ENCODE data around the gene CLBA1.
"Not testable (repeated sequence)": the region's sequence is repeated elsewhere in the genome, so short reads cannot be mapped to it uniquely, and the experiment has no call there.

Gene CLBA1

GRCh38 chr14:105026033-105026785 lies 40.6 kb downstream of the CLBA1 start:
- DNase-seq: no peak

- DNase-seq: no peak
Measured at GRCh38 chr14:105026802-105027563, 41.4 kb downstream of the CLBA1 start.

- not testable (repeated sequence) for DNase-seq
Measured at GRCh38 chr14:105027718-105028117, 42.1 kb downstream of the CLBA1 start.

GRCh38 chr14:105028251-105028927 lies 42.8 kb downstream of the CLBA1 start:
- no peak for DNase-seq

- DNase-seq: no peak
Measured at GRCh38 chr14:105029402-105029801, 43.8 kb downstream of the CLBA1 start.

- no peak for DNase-seq
Measured at GRCh38 chr14:105030194-105030593, 44.6 kb downstream of the CLBA1 start.

- DNase-seq: no peak
Measured at GRCh38 chr14:105030836-105031396, 45.3 kb downstream of the CLBA1 start.

GRCh38 chr14:105032451-105032901 lies 46.9 kb downstream of the CLBA1 start:
- not testable (repeated sequence) for DNase-seq

GRCh38 chr14:105033412-105033900 lies 47.9 kb downstream of the CLBA1 start:
- DNase-seq: not testable (repeated sequence)

GRCh38 chr14:105034315-105035039 lies 48.9 kb downstream of the CLBA1 start:
- DNase-seq: no peak

- DNase-seq: not testable (repeated sequence)
Measured at GRCh38 chr14:105035616-105036015, 50.0 kb downstream of the CLBA1 start.

GRCh38 chr14:105039458-105040205 lies 54.0 kb downstream of the CLBA1 start:
- no peak for DNase-seq

- no peak for DNase-seq
Measured at GRCh38 chr14:105041841-105042765, 56.5 kb downstream of the CLBA1 start.

- no peak for DNase-seq
Measured at GRCh38 chr14:105042813-105043212, 57.2 kb downstream of the CLBA1 start.

GRCh38 chr14:105043641-105044040 lies 58.1 kb downstream of the CLBA1 start:
- no peak for DNase-seq

All from NCI-H1436 treated with DMSO at 0.1 percent for 48 hours (cell line).